ENCODE results near the gene CDV3. TPM values are rescaled to one million over a fixed set of nuclear protein-coding genes. Genes with fewer than 3 reads are reported as not detected.
A peak's percentile ranks its signal among the peaks of the same experiment; 100 is the strongest.

CDV3 gene
- total and polyA plus RNA-seq, 10 of the 15 experiments (the other 5 are each of a cell fraction or from before 2014, with no cell fraction given), result 42.3 to 466 (median 136) TPM

GRCh38 chr3:133540896-133541674, 32.4 kb upstream of the CDV3 start (continued):
- TF ChIP-seq, protein P1, sequence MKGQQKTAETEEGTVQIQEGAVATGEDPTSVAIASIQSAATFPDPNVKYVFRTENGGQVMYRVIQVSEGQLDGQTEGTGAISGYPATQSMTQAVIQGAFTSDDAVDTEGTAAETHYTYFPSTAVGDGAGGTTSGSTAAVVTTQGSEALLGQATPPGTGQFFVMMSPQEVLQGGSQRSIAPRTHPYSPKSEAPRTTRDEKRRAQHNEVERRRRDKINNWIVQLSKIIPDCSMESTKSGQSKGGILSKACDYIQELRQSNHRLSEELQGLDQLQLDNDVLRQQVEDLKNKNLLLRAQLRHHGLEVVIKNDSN (IDR thresholded peaks at IDR 0.05; ENCODE audit: borderline replicate concordance, extremely low read length, insufficient read depth, low read depth, low read length), result no peak
- TF ChIP-seq E2F4 (IDR thresholded peaks at IDR 0.05; ENCODE audit: low read depth, low read length), result no peak
- TF ChIP-seq, protein P2, sequence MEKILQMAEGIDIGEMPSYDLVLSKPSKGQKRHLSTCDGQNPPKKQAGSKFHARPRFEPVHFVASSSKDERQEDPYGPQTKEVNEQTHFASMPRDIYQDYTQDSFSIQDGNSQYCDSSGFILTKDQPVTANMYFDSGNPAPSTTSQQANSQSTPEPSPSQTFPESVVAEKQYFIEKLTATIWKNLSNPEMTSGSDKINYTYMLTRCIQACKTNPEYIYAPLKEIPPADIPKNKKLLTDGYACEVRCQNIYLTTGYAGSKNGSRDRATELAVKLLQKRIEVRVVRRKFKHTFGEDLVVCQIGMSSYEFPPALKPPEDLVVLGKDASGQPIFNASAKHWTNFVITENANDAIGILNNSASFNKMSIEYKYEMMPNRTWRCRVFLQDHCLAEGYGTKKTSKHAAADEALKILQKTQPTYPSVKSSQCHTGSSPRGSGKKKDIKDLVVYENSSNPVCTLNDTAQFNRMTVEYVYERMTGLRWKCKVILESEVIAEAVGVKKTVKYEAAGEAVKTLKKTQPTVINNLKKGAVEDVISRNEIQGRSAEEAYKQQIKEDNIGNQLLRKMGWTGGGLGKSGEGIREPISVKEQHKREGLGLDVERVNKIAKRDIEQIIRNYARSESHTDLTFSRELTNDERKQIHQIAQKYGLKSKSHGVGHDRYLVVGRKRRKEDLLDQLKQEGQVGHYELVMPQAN (conservative IDR thresholded peaks at IDR 0.05), result 0 out of 2 replicates have a peak, but pooled peaks have one; percentile 19
- peak; percentile 67; the same call in 1 of the 2 replicates for TF ChIP-seq DPF2 (IDR thresholded peaks at IDR 0.05)
- TF ChIP-seq, protein P3, sequence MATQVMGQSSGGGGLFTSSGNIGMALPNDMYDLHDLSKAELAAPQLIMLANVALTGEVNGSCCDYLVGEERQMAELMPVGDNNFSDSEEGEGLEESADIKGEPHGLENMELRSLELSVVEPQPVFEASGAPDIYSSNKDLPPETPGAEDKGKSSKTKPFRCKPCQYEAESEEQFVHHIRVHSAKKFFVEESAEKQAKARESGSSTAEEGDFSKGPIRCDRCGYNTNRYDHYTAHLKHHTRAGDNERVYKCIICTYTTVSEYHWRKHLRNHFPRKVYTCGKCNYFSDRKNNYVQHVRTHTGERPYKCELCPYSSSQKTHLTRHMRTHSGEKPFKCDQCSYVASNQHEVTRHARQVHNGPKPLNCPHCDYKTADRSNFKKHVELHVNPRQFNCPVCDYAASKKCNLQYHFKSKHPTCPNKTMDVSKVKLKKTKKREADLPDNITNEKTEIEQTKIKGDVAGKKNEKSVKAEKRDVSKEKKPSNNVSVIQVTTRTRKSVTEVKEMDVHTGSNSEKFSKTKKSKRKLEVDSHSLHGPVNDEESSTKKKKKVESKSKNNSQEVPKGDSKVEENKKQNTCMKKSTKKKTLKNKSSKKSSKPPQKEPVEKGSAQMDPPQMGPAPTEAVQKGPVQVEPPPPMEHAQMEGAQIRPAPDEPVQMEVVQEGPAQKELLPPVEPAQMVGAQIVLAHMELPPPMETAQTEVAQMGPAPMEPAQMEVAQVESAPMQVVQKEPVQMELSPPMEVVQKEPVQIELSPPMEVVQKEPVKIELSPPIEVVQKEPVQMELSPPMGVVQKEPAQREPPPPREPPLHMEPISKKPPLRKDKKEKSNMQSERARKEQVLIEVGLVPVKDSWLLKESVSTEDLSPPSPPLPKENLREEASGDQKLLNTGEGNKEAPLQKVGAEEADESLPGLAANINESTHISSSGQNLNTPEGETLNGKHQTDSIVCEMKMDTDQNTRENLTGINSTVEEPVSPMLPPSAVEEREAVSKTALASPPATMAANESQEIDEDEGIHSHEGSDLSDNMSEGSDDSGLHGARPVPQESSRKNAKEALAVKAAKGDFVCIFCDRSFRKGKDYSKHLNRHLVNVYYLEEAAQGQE (IDR thresholded peaks at IDR 0.05; ENCODE audit: low read depth, low read length), result peak; percentile 25; the same call in 1 of the 2 replicates

Data from GM12878 (cell line).